A549 (cell line): ENCODE results near the gene LSM8.

Source experiments
- KDM5A ChIP-seq: fragments of 200-600 bp; sonication (generic); IDR thresholded peaks from 2 replicates; pipeline ENCODE4 v1.6.1; 2016; ENCODE audit warnings: antibody characterized with exemption, mild to moderate bottlenecking
- SMC3 ChIP-seq: fragments of >200 bp; sonication (Bioruptor Twin); formaldehyde crosslinking; IDR thresholded peaks from 3 replicates; pipeline ENCODE4 v1.6.1; 2018; ENCODE audit warnings: inconsistent platforms

DNA sequence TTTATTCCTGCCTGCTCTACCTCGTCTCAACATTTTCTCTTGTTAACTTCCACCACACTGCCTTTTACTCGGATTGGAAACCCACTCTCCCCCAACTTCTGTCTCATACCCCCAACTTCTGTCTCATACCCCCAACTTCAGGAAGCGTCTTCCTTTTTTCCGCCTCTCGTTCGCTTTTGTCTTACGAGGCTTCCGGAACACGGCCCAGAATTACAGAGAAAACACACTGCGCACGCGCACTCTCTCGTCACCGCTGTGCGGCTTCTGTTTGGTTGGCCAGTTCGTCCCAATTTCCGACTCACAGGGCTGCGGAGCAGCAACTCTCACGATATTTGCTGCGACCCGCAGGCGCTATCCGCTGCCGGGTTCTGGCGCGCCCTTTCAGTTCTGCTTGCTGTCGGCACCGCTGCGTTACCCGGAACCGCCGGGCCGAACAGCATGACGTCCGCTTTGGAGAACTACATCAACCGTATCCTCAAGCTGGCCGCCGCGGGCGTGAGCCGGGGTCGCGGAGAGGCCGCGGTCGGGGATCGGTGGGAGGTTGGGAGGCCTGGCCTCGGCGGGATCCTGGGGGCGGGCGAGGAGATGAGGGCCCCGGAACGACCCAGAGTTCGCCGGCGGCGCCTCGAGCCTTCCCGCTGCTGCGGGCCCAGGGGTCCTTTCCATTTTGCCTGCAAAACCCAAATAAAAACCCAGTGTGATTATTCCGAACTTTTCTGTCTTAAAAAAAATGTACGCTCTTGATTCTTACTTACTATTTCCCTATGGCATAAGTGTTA is at the start of gene LSM8:
- TF ChIP-seq KDM5A, result 0 out of 2 replicates have a peak, but pooled peaks have one; percentile 27
- no peak for TF ChIP-seq SMC3
